CD4-positive, alpha-beta T cell treated with Interferon gamma for 1 hour (primary cell): ENCODE measurements around the gene TUBG2.
A peak's percentile ranks its signal among the peaks of the same experiment; 100 is the strongest.
"Not testable (repeated sequence)": the region's sequence is repeated elsewhere in the genome, so short reads cannot be mapped to it uniquely, and the experiment has no call there.

ENCODE experiments used
- DNase-seq: peaks from one replicate; pipeline ENCODE4 v3.0.0-alpha.2; 2020

TUBG2 gene

GRCh38 chr17:42655528-42655927 is 3.6 kb upstream of the TUBG2 start:
- no peak for DNase-seq

- DNase-seq = no peak
Observed at GRCh38 chr17:42657824-42658588, 1.1 kb upstream of the TUBG2 start.

GRCh38 chr17:42659932-42660274 is 819 bp downstream of the TUBG2 start:
- not testable (repeated sequence) for DNase-seq

- DNase-seq = no peak
Observed at GRCh38 chr17:42660692-42661345, 1.7 kb downstream of the TUBG2 start.

- no peak for DNase-seq
Observed at GRCh38 chr17:42665581-42666001, 6.5 kb downstream of the TUBG2 start.

GRCh38 chr17:42666126-42666525 is 7.0 kb downstream of the TUBG2 start:
- DNase-seq = not testable (repeated sequence)

GRCh38 chr17:42667088-42667951 is 8.2 kb downstream of the TUBG2 start:
- no peak for DNase-seq

GRCh38 chr17:42669705-42669976 is 10.6 kb downstream of the TUBG2 start:
- no peak for DNase-seq

- peak; percentile 55 for DNase-seq
Observed at GRCh38 chr17:42669977-42670788, 11.1 kb downstream of the TUBG2 start.

- no peak for DNase-seq
Observed at GRCh38 chr17:42670789-42671657, 11.9 kb downstream of the TUBG2 start.

- DNase-seq = no peak
Observed at GRCh38 chr17:42672038-42672437, 13.0 kb downstream of the TUBG2 start.

GRCh38 chr17:42673266-42673884 is 14.3 kb downstream of the TUBG2 start:
- no peak for DNase-seq

GRCh38 chr17:42673885-42674754 is 15.0 kb downstream of the TUBG2 start:
- DNase-seq = peak; percentile 31

GRCh38 chr17:42674755-42675347 is 15.8 kb downstream of the TUBG2 start:
- no peak for DNase-seq

- no peak for DNase-seq
Observed at GRCh38 chr17:42675348-42675964, 16.4 kb downstream of the TUBG2 start.

GRCh38 chr17:42675965-42676423 is 16.9 kb downstream of the TUBG2 start:
- no peak for DNase-seq

- DNase-seq = no peak
Observed at GRCh38 chr17:42676424-42677011, 17.4 kb downstream of the TUBG2 start, which contains the start of gene PLEKHH3. Gene PLEKHH3, minus strand, starts transcription at chr17:42676994. Its CDS starts 431 bp downstream, at chr17:42676563.

- peak; percentile 99 for DNase-seq
Observed at GRCh38 chr17:42677012-42677857, 18.2 kb downstream of the TUBG2 start.
